GM12891 (cell line): ENCODE results near the gene GALP.

ENCODE experiments used
- PAX5 ChIP-seq: IDR thresholded peaks from 2 replicates; pipeline ENCODE4 v1.6.1; 2011; ENCODE audit warnings: low read length, moderate library complexity, mild to moderate bottlenecking; ENCODE audit not compliant: insufficient read depth, severe bottlenecking
- POLR2A ChIP-seq: IDR thresholded peaks from 2 replicates; pipeline ENCODE4 v1.6.1; 2011; ENCODE audit warnings: low read depth, low read length, control low read depth
- POLR2AphosphoS5 ChIP-seq: IDR thresholded peaks from 2 replicates; pipeline ENCODE4 v1.6.1; 2011; ENCODE audit warnings: low read depth, low read length, control low read depth
- POU2F2 ChIP-seq: IDR thresholded peaks from 2 replicates; pipeline ENCODE4 v1.6.1; 2011; ENCODE audit warnings: low read depth, mild to moderate bottlenecking, control low read depth, low read length, moderate library complexity
- SPI1 ChIP-seq: IDR thresholded peaks from 2 replicates; pipeline ENCODE4 v1.6.1; 2011; ENCODE audit warnings: low read depth, low read length, control low read depth
- TAF1 ChIP-seq: IDR thresholded peaks from 2 replicates; pipeline ENCODE4 v1.6.1; 2011; ENCODE audit warnings: low read depth, low read length, control low read depth

GRCh38 chr19:56152644-56153043 is 23.2 kb upstream of the GALP start:
- TF ChIP-seq POLR2A (no peak), TAF1 (no peak), POLR2AphosphoS5 (no peak), SPI1 (no peak), PAX5 (no peak), POU2F2 (no peak)
